GM18858 (cell line): Measurements from ENCODE around the gene FAM118A.
"Not testable (repeated sequence)": the region's sequence is repeated elsewhere in the genome, so short reads cannot be mapped to it uniquely, and the experiment has no call there.

Experiments used
- ATAC-seq: cut with Tn5 transposase; IDR thresholded peaks from one replicate; pipeline ENCODE4 v1.9.1; 2021; ENCODE audit not compliant: unreplicated experiment

Gene FAM118A

GRCh38 chr22:45281010-45281409, 28.7 kb upstream of the FAM118A start:
- no peak for ATAC-seq

- no peak for ATAC-seq
These were observed 24.9 kb upstream of the FAM118A start, which contains the start of gene UPK3A for GRCh38 chr22:45284705-45285262. TSS of gene UPK3A (plus strand) at chr22:45284949. CDS start at chr22:45285014, 65 bp downstream.

- no peak for ATAC-seq
These were observed 24.3 kb upstream of the FAM118A start for GRCh38 chr22:45285263-45286058.

- ATAC-seq, result no peak
These were observed 22.7 kb upstream of the FAM118A start for GRCh38 chr22:45286854-45287551.

- ATAC-seq, result no peak
These were observed 19.3 kb upstream of the FAM118A start for GRCh38 chr22:45290410-45290936.

GRCh38 chr22:45291061-45291930, 18.4 kb upstream of the FAM118A start:
- ATAC-seq, result no peak

- no peak for ATAC-seq
These were observed 17.8 kb upstream of the FAM118A start for GRCh38 chr22:45291931-45292290.

- ATAC-seq, result no peak
These were observed 16.8 kb upstream of the FAM118A start for GRCh38 chr22:45292731-45293442.

GRCh38 chr22:45294030-45294429, 15.7 kb upstream of the FAM118A start:
- no peak for ATAC-seq

- ATAC-seq, result not testable (repeated sequence)
These were observed 14.7 kb upstream of the FAM118A start for GRCh38 chr22:45295004-45295403.

GRCh38 chr22:45295492-45295891, 14.2 kb upstream of the FAM118A start:
- no peak for ATAC-seq

GRCh38 chr22:45296628-45297297, 13.0 kb upstream of the FAM118A start:
- no peak for ATAC-seq

GRCh38 chr22:45298934-45299505, 10.7 kb upstream of the FAM118A start:
- no peak for ATAC-seq

- no peak for ATAC-seq
These were observed 7.0 kb upstream of the FAM118A start for GRCh38 chr22:45302751-45303150.

- no peak for ATAC-seq
These were observed 6.6 kb upstream of the FAM118A start for GRCh38 chr22:45303181-45303580.

GRCh38 chr22:45304971-45305370, 4.8 kb upstream of the FAM118A start:
- no peak for ATAC-seq

GRCh38 chr22:45305456-45306075, 4.2 kb upstream of the FAM118A start:
- ATAC-seq, result no peak

GRCh38 chr22:45306139-45306538, 3.6 kb upstream of the FAM118A start:
- ATAC-seq, result no peak
